ENCODE results near the gene KRTCAP2. TPM values are rescaled to one million over a fixed set of nuclear protein-coding genes. Genes with fewer than 3 reads are reported as not detected.

The KRTCAP2 gene
- total RNA-seq, 4 donors from 2014 or later = 65.0 to 155 (median 81.9) TPM

DNA sequence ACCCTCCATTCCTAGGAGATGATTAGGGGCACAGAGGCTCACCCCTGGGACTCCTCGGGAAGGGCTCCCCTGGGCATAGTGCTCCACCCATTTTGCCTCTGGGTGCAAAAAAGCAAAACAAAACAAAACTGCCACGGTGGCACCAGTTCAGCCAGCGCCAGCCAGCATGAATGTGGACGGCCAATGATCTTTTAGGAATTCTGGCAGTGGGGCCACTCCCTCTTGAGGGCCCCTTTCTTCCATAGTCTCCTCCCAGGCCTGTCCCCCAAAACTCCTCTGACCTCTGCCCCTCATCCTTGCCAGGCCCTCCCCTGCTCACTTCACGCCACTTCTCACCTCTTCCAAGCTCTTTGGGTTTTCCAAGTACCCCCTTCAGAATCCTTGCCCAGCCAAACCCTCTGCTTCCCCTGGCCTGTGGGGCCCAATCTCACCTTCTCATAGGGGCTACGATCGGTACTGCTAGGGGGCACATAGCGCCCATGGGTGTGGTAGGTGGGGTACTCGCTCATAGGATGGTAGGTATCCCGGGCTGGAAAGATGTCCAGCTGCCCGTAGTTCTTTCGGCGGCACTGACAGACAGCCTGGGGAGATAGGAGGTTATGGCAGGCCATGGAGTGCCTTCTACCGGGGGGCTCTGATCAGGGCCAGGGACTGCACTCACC, 13.8 kb upstream of the KRTCAP2 start:
- TF ChIP-seq, protein P1, sequence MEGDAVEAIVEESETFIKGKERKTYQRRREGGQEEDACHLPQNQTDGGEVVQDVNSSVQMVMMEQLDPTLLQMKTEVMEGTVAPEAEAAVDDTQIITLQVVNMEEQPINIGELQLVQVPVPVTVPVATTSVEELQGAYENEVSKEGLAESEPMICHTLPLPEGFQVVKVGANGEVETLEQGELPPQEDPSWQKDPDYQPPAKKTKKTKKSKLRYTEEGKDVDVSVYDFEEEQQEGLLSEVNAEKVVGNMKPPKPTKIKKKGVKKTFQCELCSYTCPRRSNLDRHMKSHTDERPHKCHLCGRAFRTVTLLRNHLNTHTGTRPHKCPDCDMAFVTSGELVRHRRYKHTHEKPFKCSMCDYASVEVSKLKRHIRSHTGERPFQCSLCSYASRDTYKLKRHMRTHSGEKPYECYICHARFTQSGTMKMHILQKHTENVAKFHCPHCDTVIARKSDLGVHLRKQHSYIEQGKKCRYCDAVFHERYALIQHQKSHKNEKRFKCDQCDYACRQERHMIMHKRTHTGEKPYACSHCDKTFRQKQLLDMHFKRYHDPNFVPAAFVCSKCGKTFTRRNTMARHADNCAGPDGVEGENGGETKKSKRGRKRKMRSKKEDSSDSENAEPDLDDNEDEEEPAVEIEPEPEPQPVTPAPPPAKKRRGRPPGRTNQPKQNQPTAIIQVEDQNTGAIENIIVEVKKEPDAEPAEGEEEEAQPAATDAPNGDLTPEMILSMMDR (IDR thresholded peaks at IDR 0.05; ENCODE audit: low read depth) = no peak

DNA sequence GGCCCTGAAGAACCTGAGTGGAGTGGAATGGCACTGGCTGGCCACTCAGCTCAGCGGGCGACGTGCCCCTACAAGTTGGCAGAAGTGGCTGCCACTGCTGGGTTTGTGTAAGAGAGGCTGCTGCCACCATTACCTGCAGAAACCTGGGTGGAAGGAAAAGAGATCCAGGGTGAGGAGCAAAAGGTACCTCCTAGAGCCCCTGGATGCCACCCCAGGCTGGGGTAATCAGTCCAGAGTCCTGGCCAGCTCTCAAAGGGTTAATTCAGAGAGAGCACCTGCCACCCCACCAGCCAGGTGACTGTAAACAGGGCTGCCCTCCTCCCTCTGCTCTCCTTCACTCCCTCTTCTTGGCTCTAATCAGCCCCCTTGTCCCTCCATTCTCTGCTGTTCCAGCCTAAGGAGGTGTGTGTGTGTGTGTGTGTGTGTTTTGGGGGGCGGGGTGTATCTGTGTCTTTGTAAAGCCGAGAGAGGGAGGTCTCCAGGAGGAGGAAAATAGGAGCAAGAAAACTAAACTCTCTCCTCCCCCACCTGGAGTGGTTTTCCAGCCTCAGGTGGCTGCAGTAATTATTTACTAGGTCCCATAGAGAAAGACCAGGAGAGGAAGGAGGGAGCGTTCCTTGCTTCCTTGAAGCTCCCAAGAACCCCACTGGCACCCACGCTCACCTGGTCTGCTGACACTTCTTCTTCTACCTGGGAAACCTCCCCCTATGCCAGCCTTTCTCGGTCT, 13.1 kb upstream of the KRTCAP2 start:
- TF ChIP-seq, protein P1 (IDR thresholded peaks at IDR 0.05; ENCODE audit: low read depth) = no peak

DNA sequence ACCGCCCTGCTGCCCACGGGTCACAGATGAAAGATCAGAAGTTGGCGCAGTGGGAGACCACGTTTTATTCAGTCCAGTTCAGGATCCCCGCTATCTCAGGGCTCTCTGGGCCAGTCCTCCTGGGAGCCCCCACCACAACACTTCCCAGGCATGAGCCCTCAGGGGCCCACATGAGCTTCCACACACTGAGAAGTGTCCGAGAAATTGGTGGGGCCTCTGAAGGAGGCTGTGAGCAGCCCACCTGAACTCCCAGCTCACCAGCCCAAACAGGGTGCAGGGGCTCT, 12.6 kb upstream of the KRTCAP2 start:
- TF ChIP-seq, protein P1 (IDR thresholded peaks at IDR 0.05; ENCODE audit: low read depth) = no peak

DNA sequence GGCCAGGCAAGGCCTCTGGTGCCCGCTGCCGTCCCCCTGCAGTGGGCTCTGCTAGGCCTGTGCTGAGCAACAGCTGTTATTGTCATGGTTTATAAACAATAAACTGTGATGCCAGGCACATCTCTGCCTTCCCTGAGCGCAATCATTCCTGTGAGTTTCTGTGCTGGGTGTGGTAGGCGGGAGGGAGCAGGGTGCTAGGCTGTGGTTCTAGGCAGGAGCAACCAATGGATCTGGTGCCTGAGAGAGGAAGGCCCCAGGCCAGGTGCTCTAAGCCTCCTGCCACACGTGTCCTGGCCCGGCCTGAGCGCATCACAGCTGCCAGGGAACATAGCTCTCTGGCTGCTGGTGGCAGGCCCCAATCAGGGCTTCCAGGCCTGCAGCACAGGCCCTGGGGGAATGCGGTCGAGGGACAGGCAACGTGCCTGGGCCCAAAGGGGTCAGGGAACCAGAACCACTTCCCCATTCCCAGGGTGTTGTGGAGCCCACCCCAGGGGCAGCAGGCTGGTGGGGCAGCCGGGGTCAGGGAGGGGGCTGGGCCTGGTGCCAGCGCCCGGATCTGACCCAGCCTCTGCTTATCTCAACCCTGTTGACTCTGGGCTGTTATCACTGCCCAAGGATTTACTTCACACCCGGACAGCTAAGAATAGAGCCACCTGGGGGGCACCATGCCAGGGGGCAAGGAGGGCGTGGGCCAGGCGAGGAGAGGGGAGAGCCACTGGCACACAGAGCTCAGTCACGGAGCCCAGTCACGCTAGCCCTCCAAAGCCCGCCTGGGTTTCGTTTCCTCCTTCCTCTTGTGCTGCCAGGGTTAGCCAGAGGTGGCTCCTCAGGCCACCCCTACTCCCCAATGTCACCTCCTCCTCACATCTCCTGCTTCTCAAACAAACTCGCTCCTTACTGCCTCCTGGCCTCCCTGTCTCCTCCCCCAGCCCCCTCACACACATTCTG, 12.0 kb upstream of the KRTCAP2 start:
- TF ChIP-seq, protein P1 (IDR thresholded peaks at IDR 0.05; ENCODE audit: low read depth) = no peak

DNA sequence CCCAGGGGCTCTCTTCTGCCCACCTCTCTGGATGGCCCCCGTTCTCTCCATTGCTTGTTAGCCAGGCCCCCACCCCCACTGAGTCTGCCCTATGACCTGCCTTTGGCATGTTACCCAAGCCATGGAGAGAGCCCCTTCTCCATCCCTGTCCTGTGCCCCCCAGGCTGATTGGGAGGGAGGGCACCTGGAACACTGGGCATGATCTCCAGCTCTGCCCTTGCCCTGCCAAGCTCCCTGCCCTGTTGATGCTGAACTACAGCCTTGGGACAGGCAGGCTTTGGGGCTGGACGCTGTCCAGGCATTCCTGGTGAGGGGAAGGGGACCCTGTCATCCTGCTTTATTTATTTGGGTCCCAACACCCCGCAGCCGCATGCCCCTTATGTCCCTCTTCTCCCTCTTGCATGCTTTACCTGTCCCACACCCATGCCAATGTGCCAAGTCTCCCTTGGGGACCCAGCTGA, 11.3 kb upstream of the KRTCAP2 start:
- TF ChIP-seq, protein P1 (IDR thresholded peaks at IDR 0.05; ENCODE audit: low read depth) = no peak

DNA sequence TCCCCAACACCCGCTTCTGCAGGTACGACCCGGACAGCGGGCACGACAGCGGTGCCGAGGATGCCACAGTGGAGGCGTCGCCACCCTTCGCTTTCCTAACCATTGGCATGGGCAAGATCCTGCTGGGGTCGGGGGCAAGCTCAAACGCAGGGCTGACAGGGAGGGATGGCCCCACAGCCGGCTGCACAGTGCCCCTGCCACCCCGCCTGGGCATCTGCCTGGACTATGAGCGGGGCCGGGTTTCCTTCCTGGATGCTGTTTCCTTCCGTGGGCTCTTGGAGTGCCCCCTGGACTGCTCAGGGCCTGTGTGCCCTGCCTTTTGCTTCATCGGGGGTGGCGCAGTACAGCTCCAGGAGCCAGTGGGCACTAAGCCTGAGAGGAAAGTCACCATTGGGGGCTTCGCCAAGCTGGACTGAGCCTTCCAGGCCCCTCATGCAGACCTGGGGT, 10.7 kb upstream of the KRTCAP2 start:
- TF ChIP-seq, protein P1 (IDR thresholded peaks at IDR 0.05; ENCODE audit: low read depth) = no peak

Data from subcutaneous adipose tissue (tissue), 4 donors.